Kidney (tissue), 14 donors: ENCODE results near the gene PWWP2B. TPM values are rescaled to one million over a fixed set of nuclear protein-coding genes. Genes with fewer than 3 reads are reported as not detected.

Experiments
- DNase-seq, 5 donors: peaks; one replicate each; pipeline ENCODE4 v3.0.0-alpha.2; 2013 to 2020
- FAIRE-seq: peaks from 2 replicates; lab custom pipeline; 2012; peaks lifted over from hg19 to GRCh38; lab: Jason Lieb, UNC
- H3K27ac ChIP-seq, 2 donors: one replicate each; pipeline ENCODE4 v1.7.0; 2013; ENCODE audit warnings: low read depth in 2 of 2, low read length in 2 of 2, inconsistent platforms in 1 of 2
- H3K27me3 ChIP-seq: one replicate; pipeline ENCODE4 v1.7.1; 2013; ENCODE audit warnings: low read length, inconsistent platforms; ENCODE audit not compliant: control insufficient read depth, insufficient read depth
- H3K36me3 ChIP-seq, 3 donors: one replicate each; pipeline versions ENCODE4 v1.7.0 to v1.7.1; 2013; ENCODE audit warnings: low read length in 3 of 3, control low read depth in 1 of 3, inconsistent platforms in 1 of 3; ENCODE audit not compliant: insufficient read depth in 3 of 3, control insufficient read depth in 2 of 3
- H3K4me1 ChIP-seq, 3 donors: one replicate each; pipeline versions ENCODE4 v1.7.0 to v1.7.1; 2013; ENCODE audit warnings: low read length in 3 of 3, inconsistent platforms in 1 of 3, low read depth in 1 of 3; ENCODE audit not compliant: control insufficient read depth in 2 of 3, insufficient read depth in 2 of 3
- H3K4me3 ChIP-seq, 3 donors: one replicate each; pipeline versions ENCODE4 v1.7.0 to v1.8.1; 2013; ENCODE audit warnings: low read length in 3 of 3, control low read depth in 1 of 3, inconsistent platforms in 1 of 3
- H3K9ac ChIP-seq, 3 donors: one replicate each; pipeline versions ENCODE4 v1.7.0 to v1.7.1; 2013; ENCODE audit warnings: low read length in 3 of 3, control low read depth in 1 of 3, inconsistent platforms in 1 of 3
- H3K9me3 ChIP-seq, 3 donors: one replicate each; pipeline versions ENCODE4 v1.7.0 to v1.7.1; 2013; ENCODE audit warnings: low read length in 3 of 3, control low read depth in 1 of 3, inconsistent platforms in 1 of 3; ENCODE audit not compliant: control insufficient read depth in 2 of 3, insufficient read depth in 1 of 3
- intact Hi-C: fragments of 100-400 bp; cut with DNase I; formaldehyde crosslinking; loops from one replicate; pipeline ENCODE4 v1.11.1; 2022
- polyA plus RNA-seq: library from polyadenylated mRNA; stranded (reverse); fragments of 350-450 nt; fragmentation: Illumina TruSeq; extraction: RNeasy Lipid Tissue Mini Kit (QIAGEN cat#74804); gene quantifications from one replicate; pipeline ENCODE4 v1.2.3, GENCODE V29; 2014; ENCODE audit warnings: low read depth, low replicate concordance; ENCODE audit not compliant: insufficient read depth
- total RNA-seq: library from RNA; stranded (reverse); fragmentation: NEBNext Ultra II Directional; extraction: Animal tissue kit (Norgen Biotek cat#: 25700); gene quantifications from one replicate; pipeline ENCODE4 v1.2.1, GENCODE V29; 2021
- TF ChIP-seq, protein P1 (sequence below): IDR thresholded peaks from 3 replicates; pipeline ENCODE4 v1.5.1; 2012; ENCODE audit warnings: mild to moderate bottlenecking, moderate library complexity, borderline replicate concordance; ENCODE audit not compliant: insufficient read depth; ENCODE audit errors: extremely low read depth
- donor health status: control.
- donor health status: control.
- donor health status: control.
- donor health status: control.
- donor health status: control.
- donor health status: DM: yes; HTN: yes; CAD: no.
- donor health status: Normal renal cell carcinoma (clear cell type).

Gene PWWP2B
- total and polyA plus RNA-seq, 2 donors from 2014 or later: 12.9 to 24.3 TPM

- H3K4me3 ChIP-seq: no peak overlapping the region
- no peak overlapping the region for H3K9ac ChIP-seq
- H3K36me3 ChIP-seq: no peaks in the 10 kb centered on the region
- DNase-seq (no peak), FAIRE-seq (no peak)
- no peaks in the 10 kb centered on the region for H3K9me3 ChIP-seq
- TF ChIP-seq, protein P1, sequence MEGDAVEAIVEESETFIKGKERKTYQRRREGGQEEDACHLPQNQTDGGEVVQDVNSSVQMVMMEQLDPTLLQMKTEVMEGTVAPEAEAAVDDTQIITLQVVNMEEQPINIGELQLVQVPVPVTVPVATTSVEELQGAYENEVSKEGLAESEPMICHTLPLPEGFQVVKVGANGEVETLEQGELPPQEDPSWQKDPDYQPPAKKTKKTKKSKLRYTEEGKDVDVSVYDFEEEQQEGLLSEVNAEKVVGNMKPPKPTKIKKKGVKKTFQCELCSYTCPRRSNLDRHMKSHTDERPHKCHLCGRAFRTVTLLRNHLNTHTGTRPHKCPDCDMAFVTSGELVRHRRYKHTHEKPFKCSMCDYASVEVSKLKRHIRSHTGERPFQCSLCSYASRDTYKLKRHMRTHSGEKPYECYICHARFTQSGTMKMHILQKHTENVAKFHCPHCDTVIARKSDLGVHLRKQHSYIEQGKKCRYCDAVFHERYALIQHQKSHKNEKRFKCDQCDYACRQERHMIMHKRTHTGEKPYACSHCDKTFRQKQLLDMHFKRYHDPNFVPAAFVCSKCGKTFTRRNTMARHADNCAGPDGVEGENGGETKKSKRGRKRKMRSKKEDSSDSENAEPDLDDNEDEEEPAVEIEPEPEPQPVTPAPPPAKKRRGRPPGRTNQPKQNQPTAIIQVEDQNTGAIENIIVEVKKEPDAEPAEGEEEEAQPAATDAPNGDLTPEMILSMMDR: no peak
- no peak overlapping the region for H3K27ac ChIP-seq
- intact Hi-C loops: loop anchor here (10.0 kb wide), 1 partner anchor 133 kb away; no protein-coding TSS in a partner anchor
- no peaks in the 10 kb centered on the region for H3K27me3 ChIP-seq
- no peaks in the 10 kb centered on the region for H3K4me1 ChIP-seq
These were observed 39.5 kb upstream of the PWWP2B start for GRCh38 chr10:132357286-132358058.

GRCh38 chr10:132359305-132360040, 37.5 kb upstream of the PWWP2B start:
- intact Hi-C loops: loop anchor here (10.0 kb wide), 1 partner anchor 135 kb away; no protein-coding TSS in a partner anchor
- H3K4me1 ChIP-seq: no peaks in the 10 kb centered on the region
- H3K9me3 ChIP-seq: no peaks in the 10 kb centered on the region
- H3K36me3 ChIP-seq: peaks cover 0 to 3% (median 0%) of the 10 kb centered on the region in 3 donors
- no peak overlapping the region for H3K9ac ChIP-seq
- H3K27ac ChIP-seq: no peak overlapping the region
- H3K4me3 ChIP-seq: no peak overlapping the region
- FAIRE-seq (no peak), DNase-seq (peak in 1 of 5 donors; percentile 28)
- TF ChIP-seq, protein P1: no peak
- H3K27me3 ChIP-seq: no peaks in the 10 kb centered on the region

DNA sequence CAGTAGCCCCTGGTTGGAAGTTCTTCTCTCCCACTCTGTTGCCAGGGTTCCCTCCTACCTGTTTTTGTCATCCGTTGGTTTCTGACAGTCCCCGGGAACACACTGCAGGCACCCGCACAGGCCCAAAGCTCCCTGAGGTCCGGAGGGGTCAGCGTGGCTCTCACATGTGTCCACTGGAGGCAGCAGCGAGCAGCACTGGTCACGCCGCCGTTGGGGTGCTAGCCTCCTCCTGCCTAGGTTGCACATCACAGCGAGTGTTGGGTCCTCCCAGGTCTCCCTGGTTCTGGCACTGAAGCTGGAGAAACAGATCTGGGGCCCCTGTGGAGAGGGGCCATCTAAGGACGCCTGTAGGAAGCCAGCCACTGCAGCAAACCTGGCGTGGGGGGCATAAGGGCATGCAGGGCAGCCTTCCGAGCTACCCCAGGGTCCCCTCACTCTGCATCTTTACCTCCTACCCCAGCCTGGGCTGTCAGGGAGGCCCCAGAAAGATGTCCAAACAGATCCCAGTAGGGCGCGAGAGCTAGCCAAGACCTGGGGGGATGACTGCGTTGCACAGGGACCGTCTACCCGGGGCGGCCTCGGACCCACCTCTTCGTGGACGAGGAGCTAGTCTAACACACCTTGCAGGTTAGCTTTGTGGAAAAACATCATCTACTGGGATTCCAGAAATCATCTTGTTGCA, 36.1 kb upstream of the PWWP2B start:
- H3K4me1 ChIP-seq: no peaks in the 10 kb centered on the region
- H3K9ac ChIP-seq: no peak overlapping the region
- H3K27me3 ChIP-seq: no peaks in the 10 kb centered on the region
- TF ChIP-seq, protein P1: peak; percentile 48
- intact Hi-C loops: no loop called here
- peak in 1 of 5 donors; percentile 34 for DNase-seq
- no peaks in the 10 kb centered on the region for H3K9me3 ChIP-seq
- no peak overlapping the region for H3K4me3 ChIP-seq
- peaks cover 0 to 3% (median 0%) of the 10 kb centered on the region in 3 donors for H3K36me3 ChIP-seq
- no peak overlapping the region for H3K27ac ChIP-seq
- FAIRE-seq: no peak
